ENCODE results near the gene TSC22D4. TPM values are rescaled to one million over a fixed set of nuclear protein-coding genes. Genes with fewer than 3 reads are reported as not detected.

Gene TSC22D4
- polyA plus RNA-seq, 3 donors = 23.8 to 91.5 (median 26.3) TPM

GRCh38 chr7:100434297-100435144, 44.5 kb downstream of the TSC22D4 start:
- H3K4me3 ChIP-seq (replicated peaks in 1 of 3; ENCODE audit: low read depth in 2 of 3, low read length in 3 of 3) = peak overlapping the region in 1 of 3 experiments; percentile 90
- Mint-ChIP-seq H3K4me1 (peaks cover 37% of the 10 kb centered on the region), H3K27ac (peak overlapping the region in 6 of 7 donors; percentile 62 to 93 (median 88)), H3K36me3 (peaks cover 27 to 37% of the 10 kb centered on the region in 2 donors), H3K9me3 (no peaks in the 10 kb centered on the region), H3K27me3 (ENCODE audit: low read depth in 3 of 3) (peaks cover 0 to under 1% (median under 1%) of the 10 kb centered on the region in 3 donors), H3K4me3 (peak overlapping the region; percentile 83 to 86)
- H3K9me3 ChIP-seq (replicated peaks in 1 of 2; ENCODE audit: control insufficient read depth in 1 of 2, insufficient read depth in 1 of 2, low read length in 2 of 2) = no peaks in the 10 kb centered on the region
- 85% methylated on average over 14 of the region's 22 CpGs for WGBS (ENCODE audit: insufficient coverage)
- H3K4me1 ChIP-seq (ENCODE audit: control insufficient read depth in 1 of 2, insufficient read depth in 2 of 2, low read length in 2 of 2) = peaks cover 32 to 50% of the 10 kb centered on the region in 2 donors
- H3K36me3 ChIP-seq (replicated peaks in 1 of 2; ENCODE audit: control insufficient read depth in 1 of 2, insufficient read depth in 2 of 2, low read length in 2 of 2) = peaks cover 18 to 25% of the 10 kb centered on the region in 2 donors
- H3K9ac ChIP-seq (ENCODE audit: insufficient read depth, low read length, poor library complexity, severe bottlenecking) = no peak overlapping the region
- intact Hi-C loops (cut with micrococcal nuclease) = loop anchor here in 1 of 2 donors (10.0 kb wide), 1 partner anchor 240 kb away; the partner anchor contains the start of gene GNB2
- peaks cover 69% of the 10 kb centered on the region for H3K79me2 ChIP-seq (ENCODE audit: insufficient read depth, low read length)
- H3K27ac ChIP-seq (ENCODE audit: low read depth in 1 of 2, low read length in 2 of 2) = peak overlapping the region in 1 of 2 donors; percentile 89
- H3K27me3 ChIP-seq (ENCODE audit: control insufficient read depth in 2 of 2, insufficient read depth in 2 of 2, low read length in 2 of 2) = no peaks in the 10 kb centered on the region
- TF ChIP-seq CTCF (IDR thresholded peaks at IDR 0.05) = no peak
- no peak overlapping the region for H2AFZ ChIP-seq (ENCODE audit: insufficient read depth, low read depth, low read length, poor library complexity, severe bottlenecking)
- peaks cover 12% of the 10 kb centered on the region for H4K20me1 ChIP-seq (ENCODE audit: insufficient read depth, low read length)
- H3K4me2 ChIP-seq (replicated peaks; ENCODE audit: extremely low read depth, low read length, poor library complexity, severe bottlenecking) = peak overlapping the region; percentile 89
- no peak for DNase-seq

- Histone ChIP-seq H4K20me1 (ENCODE audit: insufficient read depth, low read length) (peaks cover 12% of the 10 kb centered on the region), H3K4me3 (replicated peaks in 1 of 3; ENCODE audit: low read depth in 2 of 3, low read length in 3 of 3) (no peak overlapping the region), H3K9ac (ENCODE audit: insufficient read depth, low read length, poor library complexity, severe bottlenecking) (no peak overlapping the region), H3K4me2 (replicated peaks; ENCODE audit: extremely low read depth, low read length, poor library complexity, severe bottlenecking) (no peak overlapping the region), H3K4me1 (ENCODE audit: control insufficient read depth in 1 of 2, insufficient read depth in 2 of 2, low read length in 2 of 2) (peaks cover 32 to 50% of the 10 kb centered on the region in 2 donors), H3K9me3 (replicated peaks in 1 of 2; ENCODE audit: control insufficient read depth in 1 of 2, insufficient read depth in 1 of 2, low read length in 2 of 2) (no peaks in the 10 kb centered on the region), H3K79me2 (ENCODE audit: insufficient read depth, low read length) (peaks cover 69% of the 10 kb centered on the region), H3K36me3 (replicated peaks in 1 of 2; ENCODE audit: control insufficient read depth in 1 of 2, insufficient read depth in 2 of 2, low read length in 2 of 2) (peaks cover 18 to 25% of the 10 kb centered on the region in 2 donors), H2AFZ (ENCODE audit: insufficient read depth, low read depth, low read length, poor library complexity, severe bottlenecking) (no peak overlapping the region), H3K27me3 (ENCODE audit: control insufficient read depth in 2 of 2, insufficient read depth in 2 of 2, low read length in 2 of 2) (no peaks in the 10 kb centered on the region), H3K27ac (ENCODE audit: low read depth in 1 of 2, low read length in 2 of 2) (no peak overlapping the region)
- Mint-ChIP-seq H3K9me3 (no peaks in the 10 kb centered on the region), H3K4me3 (peak overlapping the region in 1 of 2 donors; percentile 83), H3K27ac (peak overlapping the region in 6 of 7 donors; percentile 43 to 74 (median 56)), H3K36me3 (peaks cover 27 to 37% of the 10 kb centered on the region in 2 donors), H3K27me3 (ENCODE audit: low read depth in 3 of 3) (peaks cover 0 to 2% (median 1%) of the 10 kb centered on the region in 3 donors), H3K4me1 (peaks cover 37% of the 10 kb centered on the region)
- intact Hi-C loops (cut with micrococcal nuclease) = loop anchor here in 1 of 2 donors (10.0 kb wide), 1 partner anchor 241 kb away; the partner anchor contains the start of gene GNB2
- 100% methylated on average over 3 of the region's 10 CpGs for WGBS (ENCODE audit: insufficient coverage)
- no peak for TF ChIP-seq CTCF (IDR thresholded peaks at IDR 0.05)
- no peak for DNase-seq
Measured at GRCh38 chr7:100433592-100434296, 45.3 kb downstream of the TSC22D4 start.

Data from CD14-positive monocyte (primary cell).